Retinal pigment epithelial cell (primary cell): ENCODE measurements around the gene PRTFDC1.

ENCODE experiments used
- DNase-seq: peaks from one replicate; pipeline ENCODE4 v3.0.0-alpha.2; 2010; ENCODE audit warnings: low read depth
- H3K4me3 ChIP-seq: 2 replicates; pipeline ENCODE4 v1.5.1; 2011; ENCODE audit warnings: mild to moderate bottlenecking, low read length, control low read depth, moderate library complexity
- CTCF ChIP-seq: conservative IDR thresholded peaks from 2 replicates; pipeline ENCODE4 v1.5.1; 2011; ENCODE audit warnings: low read depth, low read length, control low read depth, inconsistent platforms

PRTFDC1 gene

GRCh38 chr10:24865783-24866182, 86.6 kb downstream of the PRTFDC1 start:
- TF ChIP-seq CTCF = no peak
- no peak for DNase-seq
- no peak overlapping the region for H3K4me3 ChIP-seq

GRCh38 chr10:24862589-24862988, 89.8 kb downstream of the PRTFDC1 start:
- DNase-seq = no peak

DNA sequence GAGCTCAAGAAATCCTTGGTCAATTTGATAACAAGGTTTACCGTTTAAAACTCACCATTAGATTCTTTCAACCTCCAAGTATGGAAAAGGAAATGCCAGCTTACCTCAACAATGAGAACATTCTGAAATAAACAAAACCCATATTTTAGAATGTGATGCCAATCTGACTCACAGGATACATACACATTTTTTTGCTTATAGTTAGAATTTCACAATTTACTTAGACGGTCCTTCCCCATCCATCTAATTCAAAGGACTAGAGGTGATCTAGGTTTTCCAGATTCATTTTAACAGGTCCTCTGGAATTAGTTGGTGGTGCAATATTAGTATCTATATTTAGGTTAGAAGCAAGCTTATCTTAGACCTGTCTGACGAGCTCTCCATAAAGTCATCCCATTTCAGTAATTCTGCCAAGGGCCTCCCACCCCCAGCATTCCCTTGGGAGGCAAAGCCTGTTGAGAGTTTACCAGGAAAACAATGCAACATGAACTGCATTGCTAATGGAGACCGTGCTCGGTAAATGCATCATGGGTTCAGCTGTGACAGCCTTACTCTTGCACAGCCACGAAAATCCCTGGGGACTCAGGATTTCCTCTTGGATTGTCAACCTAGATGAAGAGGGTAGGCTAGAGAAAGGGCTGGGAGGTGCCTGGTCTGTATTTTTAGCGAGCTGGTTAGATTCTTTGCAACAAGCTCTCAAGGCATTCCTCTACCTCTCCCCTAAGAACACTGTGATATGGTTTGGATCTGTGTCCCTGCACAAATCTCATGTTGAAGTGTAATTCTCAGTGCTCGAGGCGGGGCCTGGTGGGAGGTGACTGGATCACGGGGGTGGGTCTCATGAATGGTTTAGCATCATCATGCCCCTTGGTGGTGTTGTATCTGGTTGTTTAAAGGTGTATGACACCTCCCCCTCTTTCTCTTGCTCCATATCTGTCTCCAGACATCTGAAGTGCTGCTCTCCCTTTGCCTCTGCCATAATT, 93.8 kb downstream of the PRTFDC1 start:
- DNase-seq = no peak
- H3K4me3 ChIP-seq = no peak overlapping the region
- no peak for TF ChIP-seq CTCF

More at GRCh38 chr10:24862589-24862988, 89.8 kb downstream of the PRTFDC1 start:
- TF ChIP-seq CTCF = no peak
- H3K4me3 ChIP-seq = no peak overlapping the region

DNA sequence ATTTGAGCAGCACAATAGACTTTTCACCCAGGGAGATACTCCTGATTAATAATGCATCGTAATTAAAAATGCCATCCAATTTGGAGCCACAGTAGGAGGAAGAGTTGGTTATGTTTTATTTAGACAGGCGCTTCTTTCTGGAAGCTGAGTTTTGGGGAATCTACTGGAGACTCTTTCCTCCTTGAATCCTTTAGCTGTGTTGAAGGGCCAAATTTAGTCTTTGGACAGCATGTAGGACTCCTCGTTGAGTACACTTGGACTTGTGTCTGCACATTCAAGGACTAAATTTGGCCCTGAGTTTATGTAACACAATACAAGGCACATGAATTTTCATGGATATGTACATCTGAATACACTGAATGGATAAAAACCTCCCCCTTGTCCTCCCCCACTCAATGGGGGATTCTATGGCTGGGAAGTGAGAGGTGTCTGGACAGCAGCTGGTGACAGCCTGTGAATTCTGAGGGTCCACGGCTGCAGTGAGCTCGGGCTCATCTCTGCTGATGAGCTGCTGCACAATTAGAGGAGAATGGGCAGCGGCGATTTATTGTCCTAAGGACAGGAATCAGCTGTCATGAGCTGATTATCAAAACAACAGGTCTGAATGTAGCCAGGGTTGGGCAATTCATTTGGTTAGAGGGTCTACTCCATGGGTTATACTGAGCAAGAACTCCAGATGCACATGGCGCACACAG, 95.2 kb downstream of the PRTFDC1 start:
- no peak overlapping the region for H3K4me3 ChIP-seq
- no peak for DNase-seq
- TF ChIP-seq CTCF = no peak

- no peak overlapping the region for H3K4me3 ChIP-seq
- no peak for TF ChIP-seq CTCF
- no peak for DNase-seq
Measured at GRCh38 chr10:24854256-24854655, 98.2 kb downstream of the PRTFDC1 start.

DNA sequence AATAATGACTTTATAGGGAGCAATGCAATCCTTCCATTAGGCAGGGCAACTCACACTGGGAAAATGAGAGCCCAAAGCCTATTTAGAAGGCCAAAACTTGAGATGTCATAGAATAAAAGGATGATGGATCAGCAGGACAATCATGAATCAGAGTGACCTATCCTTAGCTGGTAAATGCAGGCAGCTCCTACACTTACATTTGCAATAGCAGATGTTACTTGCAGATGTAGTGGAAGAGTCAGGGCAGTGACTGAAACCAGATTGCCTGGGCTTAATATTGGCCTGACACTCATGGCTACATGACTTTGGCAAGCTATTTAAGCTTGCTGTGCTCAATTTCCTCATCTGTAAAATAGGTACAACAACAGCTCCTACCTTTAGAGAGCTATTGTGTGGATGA, 98.7 kb downstream of the PRTFDC1 start:
- no peak overlapping the region for H3K4me3 ChIP-seq
- DNase-seq = no peak
- no peak for TF ChIP-seq CTCF
